ENCODE data around the gene IQUB.

IQUB gene

DNA sequence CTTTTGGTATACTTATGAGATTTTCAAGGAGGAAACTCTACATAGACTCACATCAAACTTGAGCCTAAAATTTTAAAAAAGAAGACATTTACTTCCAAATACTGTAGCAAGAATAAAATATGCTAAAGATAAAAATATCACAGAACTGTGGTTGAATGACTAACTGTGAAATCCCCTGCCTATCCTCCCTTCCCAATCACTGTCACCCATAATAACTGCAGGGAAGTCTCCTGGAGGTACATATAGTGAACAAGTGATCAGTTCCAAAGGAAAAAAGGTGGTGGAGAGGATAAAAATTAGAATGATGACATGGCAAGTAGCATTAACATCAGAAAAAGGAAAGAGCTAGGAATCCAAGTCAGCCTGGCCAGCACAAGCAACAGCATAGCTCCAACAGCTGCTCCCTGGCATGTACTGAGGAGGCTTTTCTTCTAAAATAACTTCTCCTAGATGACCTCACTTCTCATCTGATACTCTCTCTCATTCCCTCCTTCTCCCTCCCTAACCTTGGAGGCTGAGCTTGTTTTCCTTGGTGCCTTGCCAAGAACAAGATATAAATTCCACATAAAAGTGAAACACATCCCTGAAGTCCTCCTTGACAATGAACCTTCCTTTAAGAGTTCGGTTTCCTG lies 124.0 kb downstream of the IQUB start (continued):
- TF ChIP-seq ZNF791 (tag by site-specific recombination; IDR thresholded peaks at IDR 0.05): no peak
- TF ChIP-seq, protein P1, sequence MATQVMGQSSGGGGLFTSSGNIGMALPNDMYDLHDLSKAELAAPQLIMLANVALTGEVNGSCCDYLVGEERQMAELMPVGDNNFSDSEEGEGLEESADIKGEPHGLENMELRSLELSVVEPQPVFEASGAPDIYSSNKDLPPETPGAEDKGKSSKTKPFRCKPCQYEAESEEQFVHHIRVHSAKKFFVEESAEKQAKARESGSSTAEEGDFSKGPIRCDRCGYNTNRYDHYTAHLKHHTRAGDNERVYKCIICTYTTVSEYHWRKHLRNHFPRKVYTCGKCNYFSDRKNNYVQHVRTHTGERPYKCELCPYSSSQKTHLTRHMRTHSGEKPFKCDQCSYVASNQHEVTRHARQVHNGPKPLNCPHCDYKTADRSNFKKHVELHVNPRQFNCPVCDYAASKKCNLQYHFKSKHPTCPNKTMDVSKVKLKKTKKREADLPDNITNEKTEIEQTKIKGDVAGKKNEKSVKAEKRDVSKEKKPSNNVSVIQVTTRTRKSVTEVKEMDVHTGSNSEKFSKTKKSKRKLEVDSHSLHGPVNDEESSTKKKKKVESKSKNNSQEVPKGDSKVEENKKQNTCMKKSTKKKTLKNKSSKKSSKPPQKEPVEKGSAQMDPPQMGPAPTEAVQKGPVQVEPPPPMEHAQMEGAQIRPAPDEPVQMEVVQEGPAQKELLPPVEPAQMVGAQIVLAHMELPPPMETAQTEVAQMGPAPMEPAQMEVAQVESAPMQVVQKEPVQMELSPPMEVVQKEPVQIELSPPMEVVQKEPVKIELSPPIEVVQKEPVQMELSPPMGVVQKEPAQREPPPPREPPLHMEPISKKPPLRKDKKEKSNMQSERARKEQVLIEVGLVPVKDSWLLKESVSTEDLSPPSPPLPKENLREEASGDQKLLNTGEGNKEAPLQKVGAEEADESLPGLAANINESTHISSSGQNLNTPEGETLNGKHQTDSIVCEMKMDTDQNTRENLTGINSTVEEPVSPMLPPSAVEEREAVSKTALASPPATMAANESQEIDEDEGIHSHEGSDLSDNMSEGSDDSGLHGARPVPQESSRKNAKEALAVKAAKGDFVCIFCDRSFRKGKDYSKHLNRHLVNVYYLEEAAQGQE (tag by site-specific recombination; IDR thresholded peaks at IDR 0.05): no peak
- no peak for TF ChIP-seq ZFP3 (tag by site-specific recombination; IDR thresholded peaks at IDR 0.05; ENCODE audit: low read depth)
- TF ChIP-seq, protein P2, sequence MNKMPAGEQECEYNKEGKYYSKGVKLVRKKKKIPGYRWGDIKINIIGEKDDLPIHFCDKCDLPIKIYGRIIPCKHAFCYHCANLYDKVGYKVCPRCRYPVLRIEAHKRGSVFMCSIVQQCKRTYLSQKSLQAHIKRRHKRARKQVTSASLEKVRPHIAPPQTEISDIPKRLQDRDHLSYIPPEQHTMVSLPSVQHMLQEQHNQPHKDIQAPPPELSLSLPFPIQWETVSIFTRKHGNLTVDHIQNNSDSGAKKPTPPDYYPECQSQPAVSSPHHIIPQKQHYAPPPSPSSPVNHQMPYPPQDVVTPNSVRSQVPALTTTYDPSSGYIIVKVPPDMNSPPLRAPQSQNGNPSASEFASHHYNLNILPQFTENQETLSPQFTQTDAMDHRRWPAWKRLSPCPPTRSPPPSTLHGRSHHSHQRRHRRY (tag by site-specific recombination; IDR thresholded peaks at IDR 0.05): no peak
- TF ChIP-seq ZNF274 (IDR thresholded peaks at IDR 0.05; ENCODE audit: low read length): no peak
- no peak for TF ChIP-seq ZNF274 (tag by site-specific recombination; IDR thresholded peaks at IDR 0.05; ENCODE audit: borderline replicate concordance)
- no peak for TF ChIP-seq HOXA7 (CRISPR knock-in tag; IDR thresholded peaks at IDR 0.05; ENCODE audit: borderline replicate concordance)
- TF ChIP-seq ZNF121 (tag by site-specific recombination; IDR thresholded peaks at IDR 0.05): no peak
- no peak for TF ChIP-seq ZNF350 (tag by site-specific recombination; IDR thresholded peaks at IDR 0.05)
- no peak for TF ChIP-seq ZSCAN23 (tag by site-specific recombination; IDR thresholded peaks at IDR 0.05)
- peak; percentile 76; the same call in 1 of the 2 replicates for TF ChIP-seq ZNF843 (tag by site-specific recombination; IDR thresholded peaks at IDR 0.05)
- TF ChIP-seq ZNF560 (tag by site-specific recombination; IDR thresholded peaks at IDR 0.05; ENCODE audit: borderline replicate concordance): no peak
- no peak for TF ChIP-seq RBAK (tag by site-specific recombination; IDR thresholded peaks at IDR 0.05)
- peak; percentile 70; the same call in 1 of the 2 replicates for TF ChIP-seq ZEB2 (tag by site-specific recombination; IDR thresholded peaks at IDR 0.05)
- TF ChIP-seq ZNF146 (tag by site-specific recombination; IDR thresholded peaks at IDR 0.05): no peak
- TF ChIP-seq, protein P3, sequence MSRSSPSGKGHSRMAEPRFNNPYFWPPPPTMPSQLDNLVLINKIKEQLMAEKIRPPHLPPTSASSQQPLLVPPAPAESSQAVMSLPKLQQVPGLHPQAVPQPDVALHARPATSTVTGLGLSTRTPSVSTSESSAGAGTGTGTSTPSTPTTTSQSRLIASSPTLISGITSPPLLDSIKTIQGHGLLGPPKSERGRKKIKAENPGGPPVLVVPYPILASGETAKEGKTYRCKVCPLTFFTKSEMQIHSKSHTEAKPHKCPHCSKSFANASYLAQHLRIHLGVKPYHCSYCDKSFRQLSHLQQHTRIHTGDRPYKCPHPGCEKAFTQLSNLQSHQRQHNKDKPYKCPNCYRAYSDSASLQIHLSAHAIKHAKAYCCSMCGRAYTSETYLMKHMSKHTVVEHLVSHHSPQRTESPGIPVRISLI (tag by site-specific recombination; IDR thresholded peaks at IDR 0.05): no peak
- peak; percentile 73; the same call in 1 of the 2 replicates for TF ChIP-seq ZNF561 (tag by site-specific recombination; IDR thresholded peaks at IDR 0.05; ENCODE audit: borderline replicate concordance)
- TF ChIP-seq ZNF768 (tag by site-specific recombination; IDR thresholded peaks at IDR 0.05): no peak
- TF ChIP-seq, protein P4, sequence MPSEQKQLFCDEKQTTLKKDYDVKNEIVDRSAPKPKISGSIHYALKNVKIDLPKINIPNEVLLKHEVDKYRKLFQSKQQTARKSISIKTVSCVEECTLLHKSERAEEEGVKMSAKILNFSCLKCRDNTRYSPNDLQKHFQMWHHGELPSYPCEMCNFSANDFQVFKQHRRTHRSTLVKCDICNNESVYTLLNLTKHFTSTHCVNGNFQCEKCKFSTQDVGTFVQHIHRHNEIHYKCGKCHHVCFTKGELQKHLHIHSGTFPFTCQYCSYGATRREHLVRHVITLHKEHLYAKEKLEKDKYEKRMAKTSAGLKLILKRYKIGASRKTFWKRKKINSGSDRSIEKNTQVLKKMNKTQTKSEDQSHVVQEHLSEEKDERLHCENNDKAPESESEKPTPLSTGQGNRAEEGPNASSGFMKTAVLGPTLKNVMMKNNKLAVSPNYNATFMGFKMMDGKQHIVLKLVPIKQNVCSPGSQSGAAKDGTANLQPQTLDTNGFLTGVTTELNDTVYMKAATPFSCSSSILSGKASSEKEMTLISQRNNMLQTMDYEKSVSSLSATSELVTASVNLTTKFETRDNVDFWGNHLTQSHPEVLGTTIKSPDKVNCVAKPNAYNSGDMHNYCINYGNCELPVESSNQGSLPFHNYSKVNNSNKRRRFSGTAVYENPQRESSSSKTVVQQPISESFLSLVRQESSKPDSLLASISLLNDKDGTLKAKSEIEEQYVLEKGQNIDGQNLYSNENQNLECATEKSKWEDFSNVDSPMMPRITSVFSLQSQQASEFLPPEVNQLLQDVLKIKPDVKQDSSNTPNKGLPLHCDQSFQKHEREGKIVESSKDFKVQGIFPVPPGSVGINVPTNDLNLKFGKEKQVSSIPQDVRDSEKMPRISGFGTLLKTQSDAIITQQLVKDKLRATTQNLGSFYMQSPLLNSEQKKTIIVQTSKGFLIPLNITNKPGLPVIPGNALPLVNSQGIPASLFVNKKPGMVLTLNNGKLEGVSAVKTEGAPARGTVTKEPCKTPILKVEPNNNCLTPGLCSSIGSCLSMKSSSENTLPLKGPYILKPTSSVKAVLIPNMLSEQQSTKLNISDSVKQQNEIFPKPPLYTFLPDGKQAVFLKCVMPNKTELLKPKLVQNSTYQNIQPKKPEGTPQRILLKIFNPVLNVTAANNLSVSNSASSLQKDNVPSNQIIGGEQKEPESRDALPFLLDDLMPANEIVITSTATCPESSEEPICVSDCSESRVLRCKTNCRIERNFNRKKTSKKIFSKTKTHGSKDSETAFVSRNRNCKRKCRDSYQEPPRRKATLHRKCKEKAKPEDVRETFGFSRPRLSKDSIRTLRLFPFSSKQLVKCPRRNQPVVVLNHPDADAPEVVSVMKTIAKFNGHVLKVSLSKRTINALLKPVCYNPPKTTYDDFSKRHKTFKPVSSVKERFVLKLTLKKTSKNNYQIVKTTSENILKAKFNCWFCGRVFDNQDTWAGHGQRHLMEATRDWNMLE (tag by site-specific recombination; conservative IDR thresholded peaks at IDR 0.05; ENCODE audit: low read depth): no peak; the same call in 1 of the 2 replicates
- peak; percentile 71; the same call in 1 of the 2 replicates for TF ChIP-seq SCRT1 (tag by site-specific recombination; IDR thresholded peaks at IDR 0.05; ENCODE audit: borderline replicate concordance)
- TF ChIP-seq IKZF3 (tag by site-specific recombination; IDR thresholded peaks at IDR 0.05): 0 out of 2 replicates have a peak, but pooled peaks have one; percentile 30
- TF ChIP-seq YY1 (tag by site-specific recombination; IDR thresholded peaks at IDR 0.05): no peak
- no peak for TF ChIP-seq ZNF266 (tag by site-specific recombination; IDR thresholded peaks at IDR 0.05; ENCODE audit: low read depth)
- peak; percentile 78 for TF ChIP-seq ZNF394 (tag by site-specific recombination; IDR thresholded peaks at IDR 0.05; ENCODE audit: borderline replicate concordance)
- TF ChIP-seq, protein P5, sequence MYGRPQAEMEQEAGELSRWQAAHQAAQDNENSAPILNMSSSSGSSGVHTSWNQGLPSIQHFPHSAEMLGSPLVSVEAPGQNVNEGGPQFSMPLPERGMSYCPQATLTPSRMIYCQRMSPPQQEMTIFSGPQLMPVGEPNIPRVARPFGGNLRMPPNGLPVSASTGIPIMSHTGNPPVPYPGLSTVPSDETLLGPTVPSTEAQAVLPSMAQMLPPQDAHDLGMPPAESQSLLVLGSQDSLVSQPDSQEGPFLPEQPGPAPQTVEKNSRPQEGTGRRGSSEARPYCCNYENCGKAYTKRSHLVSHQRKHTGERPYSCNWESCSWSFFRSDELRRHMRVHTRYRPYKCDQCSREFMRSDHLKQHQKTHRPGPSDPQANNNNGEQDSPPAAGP (tag by site-specific recombination; IDR thresholded peaks at IDR 0.05): peak; percentile 74
- TF ChIP-seq KLF16 (tag by site-specific recombination; IDR thresholded peaks at IDR 0.05): no peak
- TF ChIP-seq MYNN (tag by site-specific recombination; IDR thresholded peaks at IDR 0.05; ENCODE audit: borderline replicate concordance): peak; percentile 98
- TF ChIP-seq ZNF114 (tag by site-specific recombination; IDR thresholded peaks at IDR 0.05): no peak
- TF ChIP-seq ZNF175 (tag by site-specific recombination; IDR thresholded peaks at IDR 0.05): no peak

Measured in HEK293 (cell line).